NCI-H2227 treated with DMSO at 0.1 percent for 48 hours (cell line): ENCODE data around the gene ASB2.

Experiments used
- DNase-seq: peaks from one replicate; lab custom pipeline; 2025; lab: John Stamatoyannopoulos, UW

Gene ASB2

DNA sequence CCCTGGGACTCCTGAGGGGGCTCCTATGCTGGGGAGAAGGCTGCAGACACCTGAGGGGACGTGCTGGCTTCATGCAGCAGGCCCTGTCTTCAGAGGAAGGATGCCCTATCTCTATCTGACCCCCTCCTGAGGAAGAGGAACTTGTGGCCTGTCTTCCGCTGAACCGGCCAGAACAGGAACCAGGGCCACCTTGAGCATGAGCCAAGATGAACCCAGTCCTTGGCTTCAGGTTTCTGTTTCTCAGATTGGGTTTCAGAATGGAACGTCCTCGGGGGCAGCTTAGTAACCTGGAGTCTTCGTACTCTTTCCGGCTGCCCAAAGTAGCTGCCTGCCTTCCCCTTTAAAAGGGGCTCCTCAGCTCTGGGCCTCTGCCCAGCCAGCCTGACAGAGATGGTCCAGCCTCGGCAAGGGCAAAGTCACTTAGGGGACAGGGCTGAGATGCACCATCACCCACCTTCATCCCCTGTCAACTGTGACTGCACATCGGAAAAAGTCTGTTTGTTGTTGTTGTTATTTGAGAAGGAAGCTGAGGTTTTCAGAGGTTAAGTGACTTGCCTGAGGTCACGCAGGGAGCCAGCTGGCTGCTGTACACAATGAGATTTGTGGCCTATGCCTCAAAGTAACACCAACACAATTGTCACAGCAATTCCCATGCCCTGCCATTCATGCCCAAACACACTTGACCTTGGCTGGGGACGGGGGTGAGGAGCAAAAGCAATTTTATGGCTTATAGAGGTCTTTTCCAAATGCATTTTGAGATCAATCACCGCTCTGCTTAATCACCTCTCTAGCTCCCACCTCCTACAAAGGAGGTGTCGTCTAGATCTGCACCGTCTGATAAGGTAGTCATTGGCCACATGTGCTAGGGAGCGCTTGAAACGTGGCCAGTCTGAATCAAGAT, 13.4 kb downstream of the ASB2 start:
- DNase-seq = no peak

DNA sequence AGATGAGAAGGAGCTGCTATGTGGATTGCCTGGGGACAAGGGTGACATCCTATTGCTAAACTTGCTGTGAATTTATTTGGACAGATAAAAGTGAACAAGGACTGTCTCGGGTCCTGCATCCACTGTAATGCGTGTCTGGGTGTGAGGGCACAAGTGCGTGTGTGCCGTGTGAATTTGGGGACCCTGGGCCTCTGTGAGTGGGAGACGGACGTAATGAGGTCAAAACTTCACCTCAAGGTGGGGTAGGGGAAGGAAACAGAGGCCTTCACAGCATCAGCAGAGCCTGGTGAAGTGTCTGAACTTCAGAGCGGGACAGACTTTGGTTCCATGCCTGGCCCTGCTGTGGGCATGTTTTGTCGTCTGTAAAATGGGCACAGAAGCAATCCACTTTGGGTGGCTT, 14.8 kb downstream of the ASB2 start:
- DNase-seq = no peak

DNA sequence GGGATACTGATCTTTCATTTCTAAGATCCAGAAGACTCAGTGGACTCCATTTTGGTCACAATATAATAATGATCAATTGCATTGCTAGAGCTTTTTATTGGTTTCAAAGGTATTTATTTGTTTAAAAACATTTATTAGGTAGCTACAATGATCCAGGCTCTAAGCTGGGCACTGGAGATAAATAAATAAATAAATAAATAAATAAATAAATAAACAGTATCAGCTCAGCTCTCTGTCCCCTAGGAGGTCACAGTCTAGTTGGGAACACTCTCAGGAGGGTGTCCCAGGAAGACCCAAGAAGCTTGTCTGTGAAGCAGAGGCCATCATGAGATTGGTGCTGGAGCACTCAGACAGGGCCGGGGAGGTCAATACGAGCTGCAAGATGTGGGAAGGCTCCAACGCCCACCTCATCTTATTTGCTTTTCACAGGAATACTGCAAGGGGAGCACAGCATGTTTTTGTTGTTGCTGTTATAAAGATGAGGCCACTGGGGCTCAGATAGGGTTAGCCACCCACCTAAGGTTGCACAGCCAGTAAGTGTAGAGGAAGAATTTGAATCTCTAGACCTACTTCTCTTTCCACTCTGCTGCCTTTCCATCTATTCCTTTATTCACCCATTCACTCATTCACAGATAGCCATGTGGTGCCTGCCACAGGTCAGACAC, 15.5 kb downstream of the ASB2 start:
- no peak for DNase-seq

DNA sequence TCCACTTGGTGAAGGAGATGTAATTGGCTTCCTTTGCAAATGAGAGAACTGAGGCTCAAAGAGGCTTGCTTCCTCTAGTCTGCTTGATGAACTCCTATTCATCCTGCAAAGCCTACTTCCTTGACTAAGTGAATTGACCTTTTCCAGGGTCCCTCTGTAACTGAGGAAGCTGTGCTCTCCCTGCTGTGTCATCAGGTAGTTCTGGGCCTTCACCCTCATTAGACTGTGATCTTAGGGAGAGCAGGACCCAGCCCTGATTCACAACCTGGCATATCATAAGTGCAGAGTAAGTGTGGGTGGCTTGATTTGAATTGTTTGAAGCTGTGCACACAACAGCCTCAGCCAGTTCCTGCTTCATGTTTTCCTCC, 16.3 kb downstream of the ASB2 start:
- DNase-seq = no peak

DNA sequence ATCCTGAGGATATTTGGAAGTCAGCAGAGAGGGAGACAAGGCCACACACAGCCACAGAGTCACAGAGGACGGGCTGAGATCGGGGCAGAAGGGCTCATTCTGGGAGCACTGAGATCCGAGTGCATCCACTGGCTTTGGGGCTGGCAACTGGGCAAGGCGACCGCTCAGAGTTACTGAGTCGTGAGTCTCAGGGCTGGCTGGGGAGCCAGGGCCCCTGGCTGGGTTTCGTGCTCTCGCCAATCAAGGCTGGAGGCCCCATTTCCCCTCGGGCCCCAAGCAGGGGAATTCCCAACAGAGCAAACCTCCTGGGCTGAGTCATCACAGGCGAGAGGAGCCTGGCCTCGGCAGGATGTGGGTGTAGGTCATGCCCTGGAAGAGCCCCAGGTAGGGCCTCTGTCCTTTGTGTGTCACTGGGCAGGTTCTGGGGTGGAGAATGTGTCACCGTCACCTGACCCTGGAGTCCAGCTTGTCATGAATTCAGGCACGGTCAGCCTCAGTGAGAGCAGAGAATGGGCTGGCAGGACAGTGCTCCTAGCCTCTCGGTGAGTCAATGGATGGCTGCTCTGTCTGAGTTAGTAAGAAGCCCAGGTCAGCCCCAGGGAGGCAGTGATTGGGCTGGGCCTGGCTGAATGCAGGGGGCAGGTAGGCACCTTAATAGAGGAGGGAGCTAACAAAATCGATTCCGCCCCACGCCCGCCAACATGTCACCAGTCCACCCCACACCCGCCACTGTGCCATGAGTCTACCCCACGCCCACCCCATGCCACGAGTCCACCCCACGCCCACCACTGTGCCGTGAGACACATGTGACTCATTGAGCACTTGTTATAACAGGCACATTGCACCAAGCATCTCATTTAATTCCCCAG, 16.9 kb downstream of the ASB2 start:
- DNase-seq = no peak

DNA sequence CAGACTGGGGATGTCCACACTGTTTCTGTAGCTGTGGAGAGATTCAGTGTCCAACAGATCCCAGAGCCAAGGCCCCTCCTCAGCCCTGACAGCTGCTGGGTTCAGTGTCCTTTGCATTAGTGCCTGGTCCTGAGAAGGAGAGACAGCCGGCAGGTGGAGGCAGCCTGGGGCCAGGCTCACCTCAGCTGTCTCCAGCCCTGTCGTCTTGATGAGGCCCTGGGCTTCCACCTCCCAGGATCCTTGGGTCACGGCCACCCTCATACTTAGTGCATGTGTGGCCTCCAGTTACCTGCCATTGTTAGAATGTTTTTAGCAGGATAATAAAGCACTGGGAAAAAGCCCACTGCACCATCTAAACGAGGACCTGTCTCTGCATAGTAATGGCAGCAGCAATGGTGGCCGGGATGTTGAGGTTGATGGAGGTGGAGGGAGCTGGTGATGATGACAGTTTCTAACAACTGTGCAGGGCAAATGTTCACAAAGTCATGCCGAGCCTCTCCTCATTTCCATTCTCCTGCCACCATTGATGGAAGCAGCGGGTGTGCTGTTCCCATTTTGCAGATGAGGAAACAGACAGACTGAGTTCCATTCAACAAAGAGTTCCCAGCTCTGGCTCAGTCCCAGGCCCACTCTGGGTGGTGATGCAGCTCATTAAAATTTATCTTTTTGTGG, 17.7 kb downstream of the ASB2 start:
- no peak for DNase-seq

DNA sequence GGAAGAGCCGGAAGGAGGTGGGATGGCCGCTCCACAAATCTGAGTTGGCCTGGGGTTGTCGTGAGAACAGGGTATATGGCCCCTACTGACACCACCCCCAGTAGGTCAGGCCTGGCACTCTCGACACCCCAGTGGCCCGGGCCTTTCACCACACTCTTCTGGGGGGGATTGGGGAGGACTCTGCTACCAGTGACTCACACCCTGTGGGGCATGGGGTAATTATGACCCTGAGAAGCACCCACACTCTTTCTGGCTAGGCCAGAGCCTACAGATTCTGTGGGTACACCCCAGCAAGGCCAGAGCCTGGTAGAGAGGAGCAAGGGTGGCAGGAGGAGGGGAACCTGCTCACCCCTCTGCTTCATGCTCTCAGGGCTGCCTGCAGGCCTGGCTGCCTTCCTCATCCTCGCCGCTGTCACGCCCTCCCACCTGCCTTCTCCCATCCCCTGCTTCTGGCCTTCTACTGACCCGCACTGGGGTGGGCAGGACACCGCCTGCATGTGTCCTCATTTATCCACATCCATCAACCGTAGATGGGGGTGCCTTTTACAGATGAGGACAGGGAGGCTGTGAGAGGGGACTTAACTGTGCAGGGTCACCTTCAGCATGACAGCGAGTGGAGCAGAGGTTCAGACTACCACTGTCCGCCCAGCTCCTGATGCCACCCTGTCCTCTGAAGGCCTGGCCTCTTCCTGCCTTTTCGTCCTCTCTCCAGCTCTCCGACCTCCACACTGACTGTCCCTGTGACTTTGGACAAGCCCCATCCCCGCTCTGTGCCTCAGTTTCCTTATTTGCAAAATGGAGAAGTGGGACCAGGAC, 18.4 kb downstream of the ASB2 start:
- no peak for DNase-seq

DNA sequence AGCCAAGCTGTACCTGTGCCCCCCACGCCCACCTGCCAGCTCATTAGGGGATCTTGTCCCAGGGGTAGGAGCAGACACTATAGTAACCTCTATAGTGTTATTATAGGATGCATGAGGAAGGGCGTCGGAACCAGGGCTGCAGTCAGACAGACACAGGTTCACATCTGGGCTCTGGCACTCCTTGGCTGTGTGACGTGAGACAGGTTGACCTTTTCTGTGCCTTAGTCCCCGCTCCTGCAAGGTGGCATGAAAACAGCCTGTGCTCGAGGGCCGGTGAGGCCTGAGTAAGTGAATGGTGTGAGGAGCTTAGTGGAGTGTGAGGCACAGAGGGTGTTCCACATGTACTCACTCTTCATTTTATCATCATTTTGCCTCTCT, 19.0 kb downstream of the ASB2 start:
- DNase-seq = no peak

DNA sequence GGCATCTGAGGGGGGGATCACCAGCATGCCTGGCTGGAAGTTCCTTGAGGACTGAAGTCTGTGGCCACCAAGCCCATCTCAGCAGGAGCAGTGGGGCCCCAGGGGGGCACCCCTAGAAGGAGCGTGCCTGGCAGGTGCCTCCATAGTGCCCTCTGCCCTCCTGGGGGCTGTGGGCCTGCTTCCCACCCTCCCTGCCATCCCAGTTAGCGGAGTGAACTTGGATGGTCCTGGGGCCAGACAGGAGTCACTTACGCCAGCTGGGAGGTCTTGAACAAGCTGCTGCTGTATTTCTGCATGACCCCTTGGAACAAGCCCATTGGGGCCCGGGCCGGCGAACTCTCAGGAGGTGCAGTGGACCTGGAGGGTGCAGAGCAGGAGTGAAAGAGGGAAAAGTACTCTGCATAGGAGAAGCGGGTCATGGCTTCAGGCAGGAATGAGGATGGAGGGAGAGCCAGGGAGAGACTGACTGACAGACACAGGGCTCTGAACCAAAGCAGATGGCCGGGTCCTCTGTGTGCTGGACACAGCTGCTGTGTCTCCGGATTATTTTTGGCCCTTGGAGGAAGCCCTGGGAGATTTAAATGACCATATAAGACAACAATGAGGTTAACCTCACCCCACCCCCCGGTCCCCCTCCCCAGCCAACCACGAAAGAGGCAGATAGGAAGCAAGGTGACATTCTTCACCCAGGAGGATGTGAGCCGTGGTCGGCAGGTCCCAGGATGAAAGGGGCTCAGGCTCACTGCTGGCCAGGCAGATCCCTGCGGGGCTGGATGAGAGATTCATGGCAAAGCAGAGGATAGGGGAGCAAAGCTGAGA, 19.6 kb downstream of the ASB2 start:
- no peak for DNase-seq

DNA sequence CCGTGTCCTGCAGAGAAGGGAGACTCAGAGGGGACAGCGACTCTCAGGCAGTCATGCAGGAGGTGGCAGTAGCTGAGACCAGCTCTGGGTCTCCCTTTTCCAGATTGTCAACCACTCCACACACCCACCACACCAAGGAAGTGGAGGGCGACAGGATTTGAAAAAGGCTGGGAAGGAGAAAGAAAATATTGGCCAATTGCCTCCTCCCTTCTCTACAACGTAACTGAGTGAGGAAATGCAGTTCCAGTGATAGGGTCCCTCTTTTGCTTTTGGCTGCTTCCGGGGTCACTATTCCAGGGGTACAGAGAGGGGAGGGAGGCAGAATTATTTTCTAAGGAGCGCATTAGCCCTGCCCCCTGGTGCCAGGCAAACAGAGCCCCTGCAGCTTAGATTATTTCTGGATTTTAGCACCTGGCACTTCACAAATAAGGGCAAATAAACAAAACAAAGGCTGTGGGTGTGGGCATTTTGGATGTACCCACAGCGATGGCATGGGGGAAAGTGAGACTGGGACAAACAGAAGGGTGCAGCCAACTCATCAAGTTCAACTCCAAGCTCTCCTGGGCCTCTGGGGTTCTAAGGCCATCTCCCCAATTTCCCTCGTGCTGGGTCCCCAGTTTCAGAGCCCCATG, 20.4 kb downstream of the ASB2 start:
- DNase-seq = no peak

DNA sequence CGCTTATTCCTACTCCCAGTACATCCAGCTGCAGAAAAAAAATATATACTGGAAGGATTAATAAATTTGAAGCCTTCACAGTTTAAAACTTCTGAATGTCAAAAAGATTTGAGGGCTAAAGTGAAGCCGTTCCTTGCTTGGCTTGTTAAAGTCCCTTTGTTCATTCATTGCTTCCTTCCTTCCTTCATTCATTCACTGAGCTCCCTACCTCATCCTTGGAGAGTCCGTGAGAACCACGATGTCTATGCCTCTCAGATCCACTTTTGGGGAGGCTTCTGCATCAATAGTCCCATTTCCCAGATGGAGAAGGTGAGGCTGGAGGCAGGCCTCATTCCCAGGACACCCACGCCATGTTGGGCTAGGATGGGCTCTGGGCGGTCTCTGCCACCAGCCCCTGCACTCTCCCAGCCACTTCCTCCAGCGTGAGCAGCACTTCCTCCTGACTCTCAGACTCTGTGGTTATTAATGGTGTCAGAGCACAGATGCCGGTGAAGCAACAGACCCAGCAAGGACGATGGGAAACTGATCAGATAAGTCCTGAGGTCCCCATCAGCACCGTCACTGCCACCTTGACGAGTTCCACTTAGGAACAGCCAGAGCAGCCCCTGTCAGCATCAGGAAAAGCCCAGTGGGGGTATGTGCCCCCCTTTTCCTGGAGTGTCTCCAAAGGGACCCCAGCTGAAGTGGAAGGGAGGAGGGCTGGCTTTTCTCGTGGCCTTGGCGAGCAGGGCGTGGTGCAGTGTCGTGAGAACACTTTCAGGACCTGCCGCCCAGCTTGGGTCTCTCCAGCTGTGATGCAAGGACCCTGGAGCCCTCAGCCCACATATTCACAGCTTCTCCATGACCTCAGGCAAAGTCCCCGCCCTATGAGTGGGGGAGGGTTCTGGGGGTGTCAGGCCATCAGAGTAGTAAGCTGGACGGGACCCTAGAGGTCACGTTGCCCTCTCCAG, 21.2 kb downstream of the ASB2 start:
- DNase-seq = no peak

DNA sequence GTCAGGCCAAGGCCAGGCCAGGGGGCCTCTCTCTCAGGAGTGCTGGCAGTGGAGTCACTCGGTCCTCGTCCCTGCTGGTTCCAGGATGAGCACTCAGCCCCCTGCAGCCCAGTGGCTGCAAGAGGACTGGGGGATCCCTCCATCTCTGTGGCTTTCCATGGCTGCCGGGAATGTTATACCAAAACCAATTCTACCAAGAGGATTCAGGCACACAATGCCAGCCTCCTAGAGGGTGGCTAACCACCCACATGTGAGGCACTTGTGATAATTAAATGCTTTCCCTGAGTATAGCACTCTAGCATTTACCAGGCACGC, 21.9 kb downstream of the ASB2 start:
- no peak for DNase-seq

DNA sequence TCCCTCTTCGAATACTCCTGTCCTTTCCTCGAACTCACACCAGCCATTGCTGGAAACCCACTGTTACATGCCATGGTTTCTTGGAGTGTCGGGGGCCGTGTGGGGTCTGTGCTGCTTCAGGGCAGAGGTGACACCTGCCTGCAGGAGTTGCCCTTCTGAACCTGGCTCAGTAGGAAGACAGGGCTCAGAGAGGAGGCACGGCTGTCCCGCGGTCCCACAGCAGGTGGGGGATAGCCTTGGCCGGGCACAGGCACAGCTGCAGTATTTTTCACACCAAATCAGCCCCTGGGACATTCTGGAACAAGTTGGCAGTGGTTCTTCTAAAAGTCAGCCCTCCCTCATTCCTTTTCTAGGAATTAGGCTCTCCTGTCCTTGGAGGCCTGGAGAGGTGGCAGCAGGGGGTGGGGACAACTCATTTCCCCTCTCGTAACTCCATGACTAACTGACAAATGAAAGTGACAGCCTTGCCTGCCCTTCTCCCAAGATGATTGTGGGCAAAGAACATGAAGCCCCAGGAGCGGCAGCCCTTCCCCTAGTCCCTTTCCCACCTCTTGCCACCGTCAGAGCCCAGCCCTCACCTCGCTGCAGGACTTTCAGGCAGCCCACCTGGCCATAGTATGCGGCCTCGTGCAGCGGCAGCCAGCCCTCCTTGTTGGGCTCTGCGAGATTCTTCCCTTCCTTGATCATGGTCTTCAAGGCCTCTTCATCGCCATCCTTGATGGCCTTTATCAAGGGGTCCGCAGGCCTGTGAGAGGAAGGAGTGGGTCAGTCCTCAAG, 22.4 kb downstream of the ASB2 start:
- no peak for DNase-seq

DNA sequence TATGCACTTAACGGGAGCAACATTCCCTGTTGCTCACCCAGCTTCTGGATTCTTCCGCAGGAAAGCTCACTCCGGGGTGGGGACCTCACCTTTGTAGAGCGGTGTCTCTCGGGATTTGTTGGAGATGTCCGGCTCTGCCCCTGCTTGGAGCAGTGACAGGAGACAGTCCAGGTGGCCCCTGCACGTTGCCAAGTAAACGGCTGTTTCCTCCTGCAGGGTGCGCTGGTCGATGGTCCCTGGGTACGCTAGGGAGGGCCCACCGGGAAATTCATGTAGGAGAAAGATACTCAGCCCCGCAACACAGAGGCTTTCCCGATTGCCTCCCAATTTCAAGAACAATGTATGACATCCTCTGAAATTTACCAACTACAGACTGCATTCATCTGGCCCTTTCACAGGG, 23.1 kb downstream of the ASB2 start:
- no peak for DNase-seq

DNA sequence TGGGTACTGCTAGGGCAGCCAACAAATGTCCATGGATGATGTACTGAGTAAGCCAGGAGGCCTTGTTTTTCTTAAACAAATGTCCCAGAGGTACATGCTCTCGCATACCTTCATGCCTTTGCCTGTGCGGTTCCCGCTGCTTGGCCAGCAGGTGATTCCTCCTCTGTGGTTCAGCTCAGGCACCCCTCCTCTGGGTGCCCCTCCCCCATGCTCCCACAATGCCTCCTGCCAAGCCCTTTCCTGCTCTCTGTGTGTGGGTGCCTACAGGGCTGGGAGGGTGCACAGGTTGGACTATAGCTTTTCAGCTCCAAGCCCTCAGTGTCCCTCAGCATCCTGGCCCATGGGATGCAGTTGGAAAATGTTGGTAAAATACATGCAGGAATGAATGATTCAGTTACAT, 23.5 kb downstream of the ASB2 start:
- DNase-seq = no peak

DNA sequence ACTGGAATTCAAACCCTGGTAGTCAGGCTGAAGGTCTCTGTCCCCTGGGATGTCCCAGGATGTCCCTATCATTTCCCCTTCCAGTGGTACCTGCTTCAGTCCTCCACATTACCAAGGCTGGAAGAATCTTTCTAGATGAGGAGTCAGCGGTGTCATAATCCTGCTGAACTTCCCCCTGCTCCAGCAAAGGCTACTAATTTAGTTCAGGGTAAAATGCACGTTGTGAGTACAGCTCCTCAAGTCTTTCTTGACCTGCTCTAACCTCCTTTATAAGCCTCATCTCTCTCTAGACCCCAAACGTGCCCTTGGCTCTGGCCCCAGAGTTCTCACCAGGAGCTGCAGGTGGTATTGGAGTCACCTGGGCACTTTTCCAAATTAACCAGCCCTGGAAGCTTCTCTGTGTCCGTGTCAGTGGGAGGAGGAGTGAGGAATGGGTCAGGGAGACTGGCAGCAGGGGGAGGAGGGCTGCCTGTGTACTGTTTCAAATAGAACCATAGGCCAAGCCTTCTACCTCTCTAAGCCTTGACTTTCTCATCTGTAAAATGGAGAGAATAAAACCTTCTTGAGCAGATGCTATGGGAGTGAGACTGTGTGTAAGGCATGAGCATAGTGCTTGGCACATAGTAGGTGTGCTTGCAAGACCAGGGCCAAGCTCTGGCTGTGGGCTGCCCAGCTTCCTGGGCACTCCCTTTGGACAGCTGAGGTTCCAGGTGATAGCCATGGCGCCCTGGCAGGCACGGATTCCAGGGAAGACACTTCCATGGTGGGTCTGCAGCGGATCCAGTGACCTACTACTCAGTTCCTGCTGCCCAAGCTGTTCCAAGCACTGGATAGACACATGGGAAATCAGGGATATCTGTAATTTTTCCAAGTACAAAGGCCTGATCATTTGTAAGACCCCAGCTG, 24.5 kb downstream of the ASB2 start:
- no peak for DNase-seq
